ENCODE data around the gene DCT.

Gene DCT

DNA sequence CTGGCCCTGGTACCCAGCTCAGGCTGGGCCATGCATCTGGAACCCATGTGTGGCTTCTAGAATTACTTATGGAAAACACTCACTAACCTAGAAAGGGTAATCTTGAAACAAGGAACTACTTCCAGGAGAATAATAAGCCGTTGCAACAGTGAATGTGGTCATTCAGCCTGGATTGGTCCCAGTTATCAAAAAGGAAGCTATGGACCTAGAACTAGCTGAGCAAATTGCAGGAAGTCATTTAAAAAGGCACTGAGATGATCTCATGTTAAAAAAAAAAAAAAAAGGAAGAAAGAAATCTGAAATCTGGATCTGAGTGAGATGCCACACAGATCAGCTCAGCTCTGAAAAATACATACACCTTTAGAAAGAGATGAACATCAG, 59.6 kb downstream of the DCT start:
- no peaks in the 10 kb centered on the region for H3K36me3 ChIP-seq (ENCODE audit: control insufficient read depth in 2 of 2, insufficient read depth in 2 of 2, low read length in 2 of 2)
- no peak overlapping the region for H3K9ac ChIP-seq (ENCODE audit: low read depth in 1 of 2, low read length in 2 of 2)
- H3K9me3 ChIP-seq (ENCODE audit: control insufficient read depth in 2 of 2, low read length in 2 of 2), result no peaks in the 10 kb centered on the region
- no peaks in the 10 kb centered on the region for H3K4me1 ChIP-seq (ENCODE audit: control insufficient read depth in 2 of 2, insufficient read depth in 2 of 2, low read length in 2 of 2)
- H3K27ac ChIP-seq (ENCODE audit: low read depth in 2 of 2, low read length in 2 of 2), result no peak overlapping the region
- H3K4me3 ChIP-seq (ENCODE audit: low read length in 2 of 2), result no peak overlapping the region
- H3K27me3 ChIP-seq (ENCODE audit: control insufficient read depth in 2 of 2, insufficient read depth in 2 of 2, low read length in 2 of 2), result no peaks in the 10 kb centered on the region

- Histone ChIP-seq H3K9ac (ENCODE audit: low read depth in 1 of 2, low read length in 2 of 2) (no peak overlapping the region), H3K9me3 (ENCODE audit: control insufficient read depth in 2 of 2, low read length in 2 of 2) (no peaks in the 10 kb centered on the region), H3K4me1 (ENCODE audit: control insufficient read depth in 2 of 2, insufficient read depth in 2 of 2, low read length in 2 of 2) (no peaks in the 10 kb centered on the region), H3K27ac (ENCODE audit: low read depth in 2 of 2, low read length in 2 of 2) (no peak overlapping the region), H3K27me3 (ENCODE audit: control insufficient read depth in 2 of 2, insufficient read depth in 2 of 2, low read length in 2 of 2) (no peaks in the 10 kb centered on the region), H3K4me3 (ENCODE audit: low read length in 2 of 2) (no peak overlapping the region), H3K36me3 (ENCODE audit: control insufficient read depth in 2 of 2, insufficient read depth in 2 of 2, low read length in 2 of 2) (no peaks in the 10 kb centered on the region)
These were observed 60.1 kb downstream of the DCT start for GRCh38 chr13:94419304-94419924.

DNA sequence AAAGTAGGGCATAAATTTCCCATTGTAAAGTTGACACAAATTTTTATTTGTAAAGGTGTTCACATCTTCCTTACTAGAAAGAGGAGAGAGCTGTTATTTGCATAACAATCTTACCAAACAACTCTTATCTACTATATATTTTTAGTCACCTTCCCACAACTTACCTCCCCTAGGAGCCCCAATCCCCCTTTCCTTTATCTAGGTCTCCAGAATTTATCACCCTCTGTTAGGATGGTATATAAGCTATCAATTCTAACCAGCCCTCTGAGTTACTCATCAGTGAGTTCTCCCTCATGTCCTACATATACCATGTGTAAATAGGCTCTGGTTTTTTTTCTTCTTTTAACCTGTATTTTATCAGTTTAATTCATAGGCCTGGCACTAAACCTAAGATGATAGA, 62.2 kb downstream of the DCT start:
- H3K4me3 ChIP-seq (ENCODE audit: low read length in 2 of 2), result no peak overlapping the region
- H3K9me3 ChIP-seq (ENCODE audit: control insufficient read depth in 2 of 2, low read length in 2 of 2), result no peaks in the 10 kb centered on the region
- no peak overlapping the region for H3K9ac ChIP-seq (ENCODE audit: low read depth in 1 of 2, low read length in 2 of 2)
- H3K27ac ChIP-seq (ENCODE audit: low read depth in 2 of 2, low read length in 2 of 2), result no peak overlapping the region
- H3K27me3 ChIP-seq (ENCODE audit: control insufficient read depth in 2 of 2, insufficient read depth in 2 of 2, low read length in 2 of 2), result no peaks in the 10 kb centered on the region
- no peaks in the 10 kb centered on the region for H3K4me1 ChIP-seq (ENCODE audit: control insufficient read depth in 2 of 2, insufficient read depth in 2 of 2, low read length in 2 of 2)
- no peaks in the 10 kb centered on the region for H3K36me3 ChIP-seq (ENCODE audit: control insufficient read depth in 2 of 2, insufficient read depth in 2 of 2, low read length in 2 of 2)

GRCh38 chr13:94416454-94417080, 62.9 kb downstream of the DCT start:
- H3K9me3 ChIP-seq (ENCODE audit: control insufficient read depth in 2 of 2, low read length in 2 of 2), result no peaks in the 10 kb centered on the region
- H3K27me3 ChIP-seq (ENCODE audit: control insufficient read depth in 2 of 2, insufficient read depth in 2 of 2, low read length in 2 of 2), result no peaks in the 10 kb centered on the region
- H3K4me1 ChIP-seq (ENCODE audit: control insufficient read depth in 2 of 2, insufficient read depth in 2 of 2, low read length in 2 of 2), result no peaks in the 10 kb centered on the region
- H3K4me3 ChIP-seq (ENCODE audit: low read length in 2 of 2), result no peak overlapping the region
- H3K36me3 ChIP-seq (ENCODE audit: control insufficient read depth in 2 of 2, insufficient read depth in 2 of 2, low read length in 2 of 2), result no peaks in the 10 kb centered on the region
- no peak overlapping the region for H3K9ac ChIP-seq (ENCODE audit: low read depth in 1 of 2, low read length in 2 of 2)
- H3K27ac ChIP-seq (ENCODE audit: low read depth in 2 of 2, low read length in 2 of 2), result no peak overlapping the region

DNA sequence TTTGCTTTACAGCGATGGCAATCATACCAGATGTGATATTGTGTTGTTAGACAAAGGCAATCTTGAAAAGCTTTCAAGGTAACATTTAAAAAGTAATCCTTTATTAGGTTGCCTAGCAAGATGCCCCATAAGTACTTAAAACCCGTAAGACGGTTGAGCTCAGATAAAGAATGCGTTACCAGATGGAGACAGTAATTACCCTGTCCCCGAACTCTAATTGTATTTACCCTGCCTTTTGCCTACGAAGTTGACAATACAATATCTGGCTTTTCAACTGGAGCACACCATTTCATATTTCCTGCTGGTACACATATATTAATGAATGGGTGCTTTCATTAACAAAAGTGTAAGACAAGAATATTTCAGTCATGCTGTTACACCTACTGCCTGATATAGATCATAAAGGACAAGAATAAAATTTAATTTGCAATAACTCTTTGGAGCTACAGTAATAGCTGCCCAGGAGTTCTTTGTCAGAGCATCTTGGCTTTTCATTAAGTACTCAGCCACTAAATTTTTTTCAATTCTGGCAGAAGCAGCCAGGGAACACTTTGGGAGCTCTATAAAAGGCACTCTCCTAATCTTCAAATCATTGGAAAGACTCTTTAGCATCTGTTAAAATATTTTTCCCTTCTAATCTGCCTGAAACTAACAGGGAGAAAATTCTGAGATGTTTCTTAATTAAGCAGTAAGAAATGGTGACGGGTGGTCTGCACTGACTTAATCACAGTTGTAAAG, 63.8 kb downstream of the DCT start:
- H3K9me3 ChIP-seq (ENCODE audit: control insufficient read depth in 2 of 2, low read length in 2 of 2), result no peaks in the 10 kb centered on the region
- H3K4me1 ChIP-seq (ENCODE audit: control insufficient read depth in 2 of 2, insufficient read depth in 2 of 2, low read length in 2 of 2), result no peaks in the 10 kb centered on the region
- H3K36me3 ChIP-seq (ENCODE audit: control insufficient read depth in 2 of 2, insufficient read depth in 2 of 2, low read length in 2 of 2), result no peaks in the 10 kb centered on the region
- no peak overlapping the region for H3K27ac ChIP-seq (ENCODE audit: low read depth in 2 of 2, low read length in 2 of 2)
- H3K9ac ChIP-seq (ENCODE audit: low read depth in 1 of 2, low read length in 2 of 2), result no peak overlapping the region
- no peaks in the 10 kb centered on the region for H3K27me3 ChIP-seq (ENCODE audit: control insufficient read depth in 2 of 2, insufficient read depth in 2 of 2, low read length in 2 of 2)
- H3K4me3 ChIP-seq (ENCODE audit: low read length in 2 of 2), result no peak overlapping the region

DNA sequence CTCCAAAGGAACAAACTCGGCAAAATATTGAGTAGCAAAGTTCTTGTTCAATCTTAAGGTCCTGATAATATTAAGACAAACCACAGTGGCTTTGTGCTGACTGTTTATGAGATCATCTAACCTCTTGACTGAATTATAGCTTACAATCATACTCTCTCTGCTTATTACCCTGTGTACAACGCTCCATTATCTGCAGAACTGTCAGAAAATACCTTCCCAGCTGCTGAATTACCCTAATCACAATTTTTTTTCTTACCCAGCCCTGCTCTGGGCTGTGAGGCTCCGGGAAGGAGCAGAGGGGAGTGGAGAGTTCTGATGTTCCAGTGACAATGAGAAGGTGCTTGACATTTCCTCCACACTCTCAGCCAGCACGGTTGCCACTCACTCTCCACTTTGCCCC, 64.8 kb downstream of the DCT start:
- Histone ChIP-seq H3K4me3 (ENCODE audit: low read length in 2 of 2) (no peak overlapping the region), H3K36me3 (ENCODE audit: control insufficient read depth in 2 of 2, insufficient read depth in 2 of 2, low read length in 2 of 2) (no peaks in the 10 kb centered on the region), H3K9me3 (ENCODE audit: control insufficient read depth in 2 of 2, low read length in 2 of 2) (no peaks in the 10 kb centered on the region), H3K4me1 (ENCODE audit: control insufficient read depth in 2 of 2, insufficient read depth in 2 of 2, low read length in 2 of 2) (no peaks in the 10 kb centered on the region), H3K27me3 (ENCODE audit: control insufficient read depth in 2 of 2, insufficient read depth in 2 of 2, low read length in 2 of 2) (no peaks in the 10 kb centered on the region), H3K27ac (ENCODE audit: low read depth in 2 of 2, low read length in 2 of 2) (no peak overlapping the region), H3K9ac (ENCODE audit: low read depth in 1 of 2, low read length in 2 of 2) (no peak overlapping the region)

DNA sequence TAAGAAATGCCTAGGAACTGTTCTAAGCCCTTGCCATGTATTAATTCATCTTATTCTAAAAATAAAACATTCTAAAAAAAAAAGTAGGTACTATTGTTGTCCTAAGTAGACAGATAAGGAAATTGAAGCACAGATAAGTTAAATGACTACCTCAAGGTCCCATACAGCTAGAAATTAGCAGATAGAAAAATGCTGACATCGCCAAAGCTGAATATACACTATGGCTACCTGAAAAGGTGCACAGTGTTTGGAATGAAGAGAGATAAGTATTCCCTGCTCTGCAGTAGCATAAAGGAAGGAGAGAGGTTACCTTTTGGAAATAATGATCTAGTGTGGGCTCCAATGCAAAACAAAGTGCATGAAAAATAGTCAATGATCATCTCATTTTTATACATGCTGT, 65.3 kb downstream of the DCT start:
- Histone ChIP-seq H3K36me3 (ENCODE audit: control insufficient read depth in 2 of 2, insufficient read depth in 2 of 2, low read length in 2 of 2) (no peaks in the 10 kb centered on the region), H3K4me3 (ENCODE audit: low read length in 2 of 2) (no peak overlapping the region), H3K27me3 (ENCODE audit: control insufficient read depth in 2 of 2, insufficient read depth in 2 of 2, low read length in 2 of 2) (no peaks in the 10 kb centered on the region), H3K4me1 (ENCODE audit: control insufficient read depth in 2 of 2, insufficient read depth in 2 of 2, low read length in 2 of 2) (no peaks in the 10 kb centered on the region), H3K9me3 (ENCODE audit: control insufficient read depth in 2 of 2, low read length in 2 of 2) (no peaks in the 10 kb centered on the region), H3K9ac (ENCODE audit: low read depth in 1 of 2, low read length in 2 of 2) (no peak overlapping the region), H3K27ac (ENCODE audit: low read depth in 2 of 2, low read length in 2 of 2) (no peak overlapping the region)

- H3K4me1 ChIP-seq (ENCODE audit: control insufficient read depth in 2 of 2, insufficient read depth in 2 of 2, low read length in 2 of 2), result no peaks in the 10 kb centered on the region
- H3K9me3 ChIP-seq (ENCODE audit: control insufficient read depth in 2 of 2, low read length in 2 of 2), result no peaks in the 10 kb centered on the region
- H3K9ac ChIP-seq (ENCODE audit: low read depth in 1 of 2, low read length in 2 of 2), result no peak overlapping the region
- H3K27ac ChIP-seq (ENCODE audit: low read depth in 2 of 2, low read length in 2 of 2), result no peak overlapping the region
- no peaks in the 10 kb centered on the region for H3K36me3 ChIP-seq (ENCODE audit: control insufficient read depth in 2 of 2, insufficient read depth in 2 of 2, low read length in 2 of 2)
- H3K27me3 ChIP-seq (ENCODE audit: control insufficient read depth in 2 of 2, insufficient read depth in 2 of 2, low read length in 2 of 2), result no peaks in the 10 kb centered on the region
- H3K4me3 ChIP-seq (ENCODE audit: low read length in 2 of 2), result no peak overlapping the region
These were observed 65.9 kb downstream of the DCT start for GRCh38 chr13:94413598-94413944.

- no peaks in the 10 kb centered on the region for H3K9me3 ChIP-seq (ENCODE audit: control insufficient read depth in 2 of 2, low read length in 2 of 2)
These were observed 66.4 kb downstream of the DCT start for GRCh38 chr13:94412870-94413597.

DNA sequence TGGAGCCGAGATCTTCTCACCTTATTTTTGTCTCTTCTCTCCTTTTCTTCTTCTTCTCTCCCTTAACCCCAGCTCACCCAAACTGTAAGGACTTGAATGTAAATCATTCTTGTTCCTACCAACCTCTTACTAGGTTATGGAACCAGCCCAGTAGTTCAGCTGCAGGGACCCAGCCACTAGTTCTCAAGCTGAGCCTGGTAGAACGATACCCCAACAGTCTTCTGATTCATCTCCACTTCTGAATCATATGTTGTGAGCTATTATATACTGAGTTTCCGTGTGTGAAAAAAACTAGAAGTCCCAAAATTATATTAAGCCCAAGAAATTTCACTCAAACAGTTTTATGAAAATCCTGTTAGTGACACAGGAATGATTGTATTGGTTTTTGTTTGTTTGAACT, 67.7 kb downstream of the DCT start:
- no peak overlapping the region for H3K27ac ChIP-seq (ENCODE audit: low read depth in 2 of 2, low read length in 2 of 2)
- no peaks in the 10 kb centered on the region for H3K27me3 ChIP-seq (ENCODE audit: control insufficient read depth in 2 of 2, insufficient read depth in 2 of 2, low read length in 2 of 2)
- H3K4me3 ChIP-seq (ENCODE audit: low read length in 2 of 2), result no peak overlapping the region
- H3K36me3 ChIP-seq (ENCODE audit: control insufficient read depth in 2 of 2, insufficient read depth in 2 of 2, low read length in 2 of 2), result no peaks in the 10 kb centered on the region
- no peak overlapping the region for H3K9ac ChIP-seq (ENCODE audit: low read depth in 1 of 2, low read length in 2 of 2)
- H3K9me3 ChIP-seq (ENCODE audit: control insufficient read depth in 2 of 2, low read length in 2 of 2), result no peaks in the 10 kb centered on the region
- H3K4me1 ChIP-seq (ENCODE audit: control insufficient read depth in 2 of 2, insufficient read depth in 2 of 2, low read length in 2 of 2), result no peaks in the 10 kb centered on the region

More at GRCh38 chr13:94412870-94413597, 66.4 kb downstream of the DCT start:
- Histone ChIP-seq H3K4me1 (ENCODE audit: control insufficient read depth in 2 of 2, insufficient read depth in 2 of 2, low read length in 2 of 2) (no peaks in the 10 kb centered on the region), H3K27ac (ENCODE audit: low read depth in 2 of 2, low read length in 2 of 2) (no peak overlapping the region), H3K4me3 (ENCODE audit: low read length in 2 of 2) (no peak overlapping the region), H3K36me3 (ENCODE audit: control insufficient read depth in 2 of 2, insufficient read depth in 2 of 2, low read length in 2 of 2) (no peaks in the 10 kb centered on the region), H3K9ac (ENCODE audit: low read depth in 1 of 2, low read length in 2 of 2) (no peak overlapping the region), H3K27me3 (ENCODE audit: control insufficient read depth in 2 of 2, insufficient read depth in 2 of 2, low read length in 2 of 2) (no peaks in the 10 kb centered on the region)

Measured in mucosa of rectum (tissue), 2 donors.